Adrenal gland (tissue), 12 donors: ENCODE measurements around the gene GPX5. TPM values are rescaled to one million over a fixed set of nuclear protein-coding genes. Genes with fewer than 3 reads are reported as not detected.

ENCODE experiments used
- DNase-seq, 7 donors: peaks; one replicate each; pipeline ENCODE4 v3.0.0-alpha.2; 2019 to 2020
- H3K27ac ChIP-seq, 5 donors: fragments of 200-600 bp; sonication (generic) in 4 of 5; 1 replicate in 3 of 5; 2 replicates in 2 of 5; pipeline versions ENCODE4 v1.5.1 to v1.8.0; 2016 to 2020; ENCODE audit warnings: mild to moderate bottlenecking in 1 of 5
- H3K27me3 ChIP-seq: fragments of 200-600 bp; 2 replicates; pipeline ENCODE4 v1.8.0; 2021
- H3K36me3 ChIP-seq, 2 donors: fragments of 200-600 bp; replicated peaks in 1 of 2; 1 replicate in 1 of 2; 2 replicates in 1 of 2; pipeline versions ENCODE4 v1.5.1 to v1.8.0; 2018 to 2022
- H3K4me1 ChIP-seq, 2 donors: fragments of 200-600 bp; replicated peaks in 1 of 2; 1 replicate in 1 of 2; 2 replicates in 1 of 2; pipeline versions ENCODE4 v1.5.1 to v1.8.0; 2018 to 2021
- H3K4me3 ChIP-seq, 4 donors: fragments of 200-600 bp; sonication (generic) in 3 of 4; one replicate each; pipeline ENCODE4 v1.5.1; 2016 to 2018
- H3K9me3 ChIP-seq, 3 donors: fragments of 200-600 bp; sonication (generic) in 1 of 3; replicated peaks in 1 of 3; 1 replicate in 2 of 3; 2 replicates in 1 of 3; pipeline versions ENCODE4 v1.5.1 to v1.8.0; 2016 to 2021
- CTCF ChIP-seq, 6 experiments: fragments of 450-650 bp in 4 of 6; fragments of 200-600 bp in 2 of 6; sonication (generic) in 1 of 6; IDR thresholded peaks; 1 replicate in 5 of 6; 2 replicates in 1 of 6; pipeline versions ENCODE4 v1.5.1 to v1.8.0; 2016 to 2021; ENCODE audit warnings: antibody characterized with exemption in 6 of 6, mild to moderate bottlenecking in 2 of 6, moderate library complexity in 1 of 6
- POLR2A ChIP-seq, 2 donors: fragments of 450-650 bp; IDR thresholded peaks; one replicate each; pipeline ENCODE4 v1.6.1; 2017; ENCODE audit warnings: antibody characterized with exemption in 2 of 2, mild to moderate bottlenecking in 2 of 2, moderate library complexity in 1 of 2
- WGBS, 4 donors: extraction: QIAGEN DNeasy Blood & Tissue Kit in 2 of 4; methylation state at CpG; one replicate each; pipeline versions ENCODE4 v1.1.5 to v1.1.7; 2013 to 2017; 5-methylcytosine and 5-hydroxymethylcytosine counted together
- intact Hi-C, 2 donors: fragments of 100-400 bp; cut with DNase I; formaldehyde crosslinking; loops; one replicate each; pipeline versions ENCODE4 v1.14.1 to v1.15.0; 2022 to 2023
- polyA plus RNA-seq, 3 donors: library from polyadenylated mRNA; stranded (reverse); fragments of 200-250 nt in 2 of 3; fragments of 350-450 nt in 1 of 3; fragmentation: Illumina TruSeq in 1 of 3; extraction: RNeasy Lipid Tissue Mini Kit (QIAGEN cat#74804) in 1 of 3; gene quantifications; one replicate each; pipeline ENCODE4 v1.2.3, GENCODE V29; 2013 to 2014
- total RNA-seq, 9 donors: library from RNA; depleted of rRNA in 4 of 9; stranded (reverse); fragments of >200 nt in 4 of 9; fragments of 120-200 nt in 1 of 9; fragmentation: NEBNext Ultra II Directional in 1 of 9; extraction: Animal tissue kit (Norgen Biotek cat#: 25700) in 1 of 9; gene quantifications; one replicate each; pipeline versions ENCODE4 v1.1.0 to v1.2.4, GENCODE V29; 2013 to 2023
- donor health status: healthy with polysubstance abuse.
- donor health status: Bipolar disorder and iron deficiency.
- donor health status: DM: yes; HTN: yes; CAD: no.
- donor health status: DM: no; HTN: no; CAD: no.
- donor health status: DM: no; HTN: no; CAD: no.
- donor health status: DM: yes; HTN: yes; CAD: no.

GPX5 gene
- total and polyA plus RNA-seq, 12 donors = not detected

GRCh38 chr6:28537509-28538140, 11.9 kb downstream of the GPX5 start:
- no peak overlapping the region for H3K4me3 ChIP-seq

GRCh38 chr6:28541996-28542395, 16.3 kb downstream of the GPX5 start:
- peaks cover 0 to 4% of the 10 kb centered on the region in 2 donors for H3K4me1 ChIP-seq
- no peaks in the 10 kb centered on the region for H3K36me3 ChIP-seq
- TF ChIP-seq POLR2A (IDR thresholded peaks at IDR 0.05) (no peak), CTCF (IDR thresholded peaks at IDR 0.05) (no peak)
- no peaks in the 10 kb centered on the region for H3K9me3 ChIP-seq
- no peak for DNase-seq
- 44 to 48% (median 47%) methylated on average over 7 of the region's 7 CpGs for WGBS, 4 donors
- intact Hi-C loops = no loop called here
- no peak overlapping the region for H3K27ac ChIP-seq
- peak overlapping the region in 1 of 4 donors; percentile 17 for H3K4me3 ChIP-seq
- peaks cover 9% of the 10 kb centered on the region for H3K27me3 ChIP-seq

More at GRCh38 chr6:28537509-28538140, 11.9 kb downstream of the GPX5 start:
- H3K36me3 ChIP-seq = no peaks in the 10 kb centered on the region
- DNase-seq = no peak
- H3K9me3 ChIP-seq = no peaks in the 10 kb centered on the region
- intact Hi-C loops = no loop called here
- TF ChIP-seq CTCF (IDR thresholded peaks at IDR 0.05) = no peak
- no peak for TF ChIP-seq POLR2A (IDR thresholded peaks at IDR 0.05)
- H3K4me1 ChIP-seq = peaks cover 0 to under 1% of the 10 kb centered on the region in 2 donors
- 34 to 39% (median 35%) methylated on average over 22 of the region's 22 CpGs for WGBS, 4 donors
- peaks cover 19% of the 10 kb centered on the region for H3K27me3 ChIP-seq
- H3K27ac ChIP-seq = no peak overlapping the region

- Histone ChIP-seq H3K27me3 (peaks cover 8% of the 10 kb centered on the region), H3K36me3 (no peaks in the 10 kb centered on the region), H3K4me1 (peaks cover 0 to 4% of the 10 kb centered on the region in 2 donors), H3K9me3 (no peaks in the 10 kb centered on the region), H3K27ac (no peak overlapping the region), H3K4me3 (peak overlapping the region in 1 of 4 donors; percentile 17)
- intact Hi-C loops = no loop called here
- WGBS, 4 donors = 1 to 3% (median 2%) methylated on average over 21 to 30 of the region's 30 CpGs
- no peak for TF ChIP-seq POLR2A (IDR thresholded peaks at IDR 0.05)
- peak in 3 of 6 experiments; percentile 9 to 19 (median 16) for TF ChIP-seq CTCF (IDR thresholded peaks at IDR 0.05)
- DNase-seq = peak in 6 of 7 donors; percentile 17 to 52 (median 39)
Measured at GRCh38 chr6:28542440-28543296, 17.0 kb downstream of the GPX5 start.
